HFF-Myc (cell line): Measurements from ENCODE around the gene E2F1.
A peak's percentile ranks its signal among the peaks of the same experiment; 100 is the strongest.

Experiments
- DNase-seq: peaks from one replicate; pipeline ENCODE4 v3.0.0-alpha.2; 2011; ENCODE audit warnings: low read depth; ENCODE audit errors: extremely low read depth
- H3K4me3 ChIP-seq: replicated peaks from 2 replicates; pipeline ENCODE4 v1.5.1; 2011; ENCODE audit warnings: low read depth, mild to moderate bottlenecking, control low read depth, low read length
- TF ChIP-seq, protein P1 (sequence below): IDR thresholded peaks from 2 replicates; pipeline ENCODE4 v1.5.1; 2012; ENCODE audit warnings: mild to moderate bottlenecking, low read depth, low read length, control low read depth; ENCODE audit errors: missing control alignments

The E2F1 gene

DNA sequence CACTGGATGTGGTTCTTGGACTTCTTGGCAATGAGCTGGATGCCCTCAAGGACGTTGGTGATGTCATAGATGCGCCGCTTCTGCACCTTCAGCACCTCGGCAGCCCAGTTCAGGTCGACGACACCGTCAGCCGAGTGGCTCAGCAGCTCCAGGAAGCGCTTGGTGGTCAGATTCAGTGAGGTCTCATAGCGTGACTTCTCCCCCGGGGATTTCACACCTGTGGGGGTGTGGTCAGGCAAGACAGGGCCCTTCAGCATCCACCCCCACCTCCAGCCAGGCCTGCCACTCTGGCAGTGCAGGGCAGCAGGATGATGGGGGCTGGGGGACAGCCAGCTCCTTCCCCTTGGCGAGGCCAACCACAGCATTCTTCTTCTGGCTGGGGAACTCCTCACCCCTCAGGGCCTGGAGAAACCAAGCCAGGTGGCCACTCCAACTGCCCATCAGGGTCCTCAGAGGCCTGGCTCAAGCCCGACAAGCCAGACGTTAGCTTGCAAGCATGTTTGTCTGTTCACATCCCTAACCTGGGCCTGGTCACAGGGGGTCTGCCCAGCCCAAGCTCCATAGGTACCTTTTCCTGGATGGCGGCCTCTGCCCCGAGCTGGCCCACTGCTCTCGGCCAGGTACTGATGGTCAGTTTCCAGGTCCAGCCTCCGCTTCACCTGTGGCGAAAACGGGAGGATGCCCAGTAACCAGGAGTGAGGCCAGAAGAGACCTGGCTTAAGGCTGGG, 6.3 kb downstream of the E2F1 start:
- no peak for DNase-seq
- H3K4me3 ChIP-seq = no peak overlapping the region
- TF ChIP-seq, protein P1, sequence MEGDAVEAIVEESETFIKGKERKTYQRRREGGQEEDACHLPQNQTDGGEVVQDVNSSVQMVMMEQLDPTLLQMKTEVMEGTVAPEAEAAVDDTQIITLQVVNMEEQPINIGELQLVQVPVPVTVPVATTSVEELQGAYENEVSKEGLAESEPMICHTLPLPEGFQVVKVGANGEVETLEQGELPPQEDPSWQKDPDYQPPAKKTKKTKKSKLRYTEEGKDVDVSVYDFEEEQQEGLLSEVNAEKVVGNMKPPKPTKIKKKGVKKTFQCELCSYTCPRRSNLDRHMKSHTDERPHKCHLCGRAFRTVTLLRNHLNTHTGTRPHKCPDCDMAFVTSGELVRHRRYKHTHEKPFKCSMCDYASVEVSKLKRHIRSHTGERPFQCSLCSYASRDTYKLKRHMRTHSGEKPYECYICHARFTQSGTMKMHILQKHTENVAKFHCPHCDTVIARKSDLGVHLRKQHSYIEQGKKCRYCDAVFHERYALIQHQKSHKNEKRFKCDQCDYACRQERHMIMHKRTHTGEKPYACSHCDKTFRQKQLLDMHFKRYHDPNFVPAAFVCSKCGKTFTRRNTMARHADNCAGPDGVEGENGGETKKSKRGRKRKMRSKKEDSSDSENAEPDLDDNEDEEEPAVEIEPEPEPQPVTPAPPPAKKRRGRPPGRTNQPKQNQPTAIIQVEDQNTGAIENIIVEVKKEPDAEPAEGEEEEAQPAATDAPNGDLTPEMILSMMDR = no peak

DNA sequence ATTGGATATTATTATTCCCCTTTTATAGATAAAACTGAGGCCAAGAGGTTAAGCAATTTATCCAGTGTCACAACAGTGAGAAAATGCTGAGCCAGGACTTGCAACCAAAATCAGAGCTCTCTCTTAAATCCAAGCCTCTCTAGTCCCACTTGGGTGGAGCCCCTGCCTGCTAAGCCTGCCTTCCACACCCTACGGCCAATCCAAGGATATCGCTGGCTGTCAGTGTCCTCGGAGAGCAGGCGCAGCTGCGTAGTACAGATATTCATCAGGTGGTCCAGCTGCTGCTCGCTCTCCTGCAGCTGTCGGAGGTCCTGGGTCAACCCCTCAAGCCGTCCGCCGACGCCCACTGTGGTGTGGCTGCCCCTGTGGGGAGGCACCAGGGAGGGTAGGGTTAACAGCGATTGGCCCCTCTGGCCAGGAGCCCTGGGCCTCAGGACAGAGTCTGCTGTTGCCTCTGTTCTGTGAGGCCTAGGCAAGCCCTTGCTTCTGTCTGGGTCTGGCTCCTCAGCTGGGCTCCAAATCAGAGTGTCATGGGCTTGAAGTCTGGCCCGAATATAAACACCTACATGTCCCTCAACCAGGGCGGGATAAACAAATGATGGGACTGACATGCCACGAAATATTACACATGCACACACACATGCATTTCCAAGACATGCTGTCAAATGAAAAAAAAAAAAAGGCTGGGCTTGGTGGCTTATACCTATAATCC, 8.0 kb downstream of the E2F1 start:
- TF ChIP-seq, protein P1 = no peak
- no peak for DNase-seq
- no peak overlapping the region for H3K4me3 ChIP-seq

DNA sequence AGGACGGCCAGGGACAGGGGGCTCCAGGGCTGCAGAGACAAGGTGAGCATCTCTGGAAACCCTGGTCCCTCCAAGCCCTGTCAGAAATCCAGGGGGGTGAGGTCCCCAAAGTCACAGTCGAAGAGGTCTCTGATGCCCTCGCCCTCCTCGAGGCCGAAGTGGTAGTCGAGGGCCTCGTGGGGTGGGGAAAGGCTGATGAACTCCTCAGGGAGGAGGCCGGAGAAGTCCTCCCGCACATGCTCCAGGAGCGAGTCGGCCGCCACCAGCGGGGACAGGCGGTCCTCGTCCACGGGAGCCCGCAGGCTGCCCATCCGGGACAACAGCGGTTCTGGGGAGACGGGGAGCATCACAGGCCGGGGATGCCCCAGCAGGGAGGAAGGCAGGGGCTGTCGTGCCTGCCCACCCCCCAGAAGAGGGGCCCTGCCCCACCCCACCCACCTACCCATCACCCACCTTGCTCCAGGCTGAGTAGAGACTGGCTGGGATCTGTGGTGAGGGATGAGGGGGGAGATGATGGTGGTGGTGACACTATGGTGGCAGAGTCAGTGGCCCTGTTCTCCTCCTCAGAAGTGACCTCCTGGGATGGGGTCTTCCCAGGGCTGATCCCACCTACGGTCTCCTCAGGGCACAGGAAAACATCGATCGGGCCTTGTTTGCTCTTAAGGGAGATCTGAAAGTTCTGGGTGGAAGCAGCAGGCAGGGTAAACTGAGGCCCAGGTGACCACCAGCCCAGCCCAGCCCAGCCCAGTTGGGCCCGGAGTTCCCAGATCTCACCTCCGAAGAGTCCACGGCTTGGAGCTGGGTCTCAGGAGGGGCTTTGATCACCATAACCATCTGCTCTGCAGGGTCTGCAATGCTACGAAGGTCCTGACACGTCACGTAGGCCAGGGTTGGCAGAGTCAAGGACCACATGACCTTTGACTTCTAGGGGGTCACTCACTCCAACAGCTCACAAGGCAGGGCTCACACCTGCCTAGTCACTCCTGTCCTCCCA, 9.2 kb downstream of the E2F1 start:
- TF ChIP-seq, protein P1 = no peak
- no peak for DNase-seq
- no peak overlapping the region for H3K4me3 ChIP-seq

DNA sequence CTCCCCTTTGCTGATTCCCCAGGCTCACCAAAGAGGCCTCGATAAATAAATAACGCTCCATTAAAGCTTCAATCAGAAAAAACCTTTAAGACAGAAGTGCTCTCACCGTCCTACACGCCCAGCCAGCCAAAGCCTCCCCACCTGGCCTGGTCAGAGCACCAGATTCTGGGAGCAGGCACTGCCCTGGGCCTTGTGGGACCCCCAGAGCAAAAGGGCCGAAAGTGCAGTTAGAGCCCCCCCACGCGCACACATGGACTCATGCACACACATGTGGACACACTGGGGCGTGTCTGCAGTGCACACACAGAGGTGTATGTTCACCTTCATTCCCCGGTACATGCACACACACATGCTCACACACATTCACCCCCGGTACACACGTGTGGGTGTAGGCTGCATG, 10.1 kb downstream of the E2F1 start:
- TF ChIP-seq, protein P1 = no peak
- no peak for DNase-seq
- no peak overlapping the region for H3K4me3 ChIP-seq

DNA sequence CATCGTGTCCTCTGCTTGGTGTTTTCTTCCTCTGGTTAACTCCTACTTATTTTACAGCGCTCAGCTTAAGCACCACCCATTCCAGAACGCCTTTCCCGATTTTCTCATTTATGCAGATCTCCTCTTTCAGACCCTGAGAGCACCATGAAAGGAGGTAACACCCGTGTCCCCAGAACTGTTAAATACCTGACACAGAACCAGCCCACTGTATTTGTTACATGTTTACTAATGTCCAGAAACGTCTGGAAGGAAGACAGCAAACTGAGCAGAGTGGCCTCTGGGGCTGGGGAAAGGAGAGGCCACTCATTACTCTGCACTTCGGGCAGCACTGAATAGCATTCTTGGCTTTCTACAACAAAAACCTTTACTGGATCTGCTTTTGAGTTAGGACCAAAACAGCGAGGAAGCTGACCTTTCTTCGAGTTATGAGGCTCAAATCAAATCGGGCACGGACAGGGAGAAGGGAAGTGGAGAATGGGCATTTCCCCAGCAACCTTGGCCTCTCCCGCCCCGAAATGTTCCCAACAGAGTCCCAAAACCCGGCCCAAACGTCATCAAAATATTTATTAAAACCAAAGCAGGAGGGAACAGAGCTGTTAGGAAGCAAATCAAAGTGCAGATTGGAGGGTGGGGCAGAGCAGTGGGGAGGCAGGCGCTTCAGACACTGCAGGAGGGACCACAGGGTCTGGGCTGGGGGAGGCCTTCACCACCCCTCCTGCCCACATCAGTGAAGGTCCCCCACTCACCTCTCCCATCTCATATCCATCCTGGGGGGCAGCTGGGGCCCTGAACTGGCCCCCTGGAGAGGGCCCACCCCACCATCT, 10.8 kb downstream of the E2F1 start:
- TF ChIP-seq, protein P1 = no peak
- peak overlapping the region; percentile 38 for H3K4me3 ChIP-seq
- no peak for DNase-seq
